ENCODE results near the gene PHF1. TPM values are rescaled to one million over a fixed set of nuclear protein-coding genes. Genes with fewer than 3 reads are reported as not detected.

Gene PHF1
- polyA plus RNA-seq, 3 donors, result 3.0 to 90.2 (median 3.5) TPM

DNA sequence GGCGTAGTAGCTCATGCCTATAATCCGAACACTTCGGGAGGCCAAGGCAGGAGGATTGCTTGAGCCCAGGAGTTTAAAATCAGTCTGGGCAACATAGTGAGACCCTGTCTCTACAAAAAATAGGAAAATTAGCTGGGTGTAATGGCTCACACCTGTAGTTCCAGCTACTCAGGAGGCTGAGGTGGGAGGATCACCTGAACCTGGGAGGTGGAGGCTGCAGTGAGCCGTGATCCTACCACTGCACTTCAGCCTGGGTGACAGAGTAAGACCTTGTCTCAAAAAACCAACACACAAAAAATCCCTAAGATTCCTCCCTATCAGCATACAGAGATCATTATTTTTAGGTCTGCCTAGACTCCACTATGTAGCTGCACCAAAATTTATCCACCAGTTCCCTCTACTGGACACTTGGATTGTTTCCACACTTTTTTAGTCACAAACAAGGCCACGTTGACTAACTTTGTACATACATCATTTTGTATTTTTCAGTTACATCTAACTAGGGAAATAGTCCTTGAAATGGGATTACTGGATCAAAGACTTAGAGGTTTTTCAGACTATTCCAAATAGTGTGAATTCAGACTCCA is 3.6 kb upstream of the PHF1 start:
- TF ChIP-seq CTCF (IDR thresholded peaks at IDR 0.05), result peak; percentile 19
- peaks cover 0 to 9% (median 0%) of the 10 kb centered on the region in 3 donors for H3K27me3 Mint-ChIP-seq (ENCODE audit: low read depth in 3 of 3)

GRCh38 chr6:33410050-33410710 is 634 bp upstream of the PHF1 start:
- peak overlapping the region; percentile 81 to 89 for H3K27ac ChIP-seq (ENCODE audit: low read depth in 1 of 2, low read length in 2 of 2)
- peak overlapping the region; percentile 68 to 94 (median 69) for H3K4me3 ChIP-seq (replicated peaks in 1 of 3; ENCODE audit: low read depth in 2 of 3, low read length in 3 of 3)
- peaks cover 22% of the 10 kb centered on the region for H3K4me1 Mint-ChIP-seq
- H3K36me3 ChIP-seq (replicated peaks in 1 of 2; ENCODE audit: control insufficient read depth in 1 of 2, insufficient read depth in 2 of 2, low read length in 2 of 2), result peaks cover 12 to 53% of the 10 kb centered on the region in 2 donors
- H3K4me1 ChIP-seq (ENCODE audit: control insufficient read depth in 1 of 2, insufficient read depth in 2 of 2, low read length in 2 of 2), result peaks cover 12 to 29% of the 10 kb centered on the region in 2 donors
- peaks cover 4% of the 10 kb centered on the region for H4K20me1 ChIP-seq (ENCODE audit: insufficient read depth, low read length)
- H3K4me3 Mint-ChIP-seq, result peak overlapping the region; percentile 82 to 95
- H3K27me3 ChIP-seq (ENCODE audit: control insufficient read depth in 2 of 2, insufficient read depth in 2 of 2, low read length in 2 of 2), result no peaks in the 10 kb centered on the region
- peak overlapping the region; percentile 92 for H3K4me2 ChIP-seq (replicated peaks; ENCODE audit: extremely low read depth, low read length, poor library complexity, severe bottlenecking)
- TF ChIP-seq CTCF (IDR thresholded peaks at IDR 0.05), result no peak
- intact Hi-C loops (cut with micrococcal nuclease), result loop anchor here in 1 of 2 donors (10.0 kb wide), 2 partner anchors 95 to 205 kb away; partner anchors contain the start of genes HSD17B8, RING1, RXRB and SLC39A7
- H3K9ac ChIP-seq (ENCODE audit: insufficient read depth, low read length, poor library complexity, severe bottlenecking), result peak overlapping the region; percentile 84
- peaks cover 7% of the 10 kb centered on the region for H3K79me2 ChIP-seq (ENCODE audit: insufficient read depth, low read length)
- H3K27ac Mint-ChIP-seq, result peak overlapping the region; percentile 94 to 97 (median 95)
- H3K9me3 ChIP-seq (replicated peaks in 1 of 2; ENCODE audit: control insufficient read depth in 1 of 2, insufficient read depth in 1 of 2, low read length in 2 of 2), result no peaks in the 10 kb centered on the region
- H2AFZ ChIP-seq (ENCODE audit: insufficient read depth, low read depth, low read length, poor library complexity, severe bottlenecking), result peak overlapping the region; percentile 85
- WGBS (ENCODE audit: insufficient coverage), result 0% methylated on average over 47 of the region's 65 CpGs
- H3K27me3 Mint-ChIP-seq (ENCODE audit: low read depth in 3 of 3), result peaks cover 0 to 3% (median 0%) of the 10 kb centered on the region in 3 donors
- H3K36me3 Mint-ChIP-seq, result peaks cover 44 to 49% of the 10 kb centered on the region in 2 donors
- no peaks in the 10 kb centered on the region for H3K9me3 Mint-ChIP-seq
- peak; percentile 96 to 98 (median 98) for DNase-seq

More for the DNA sequence above, 3.6 kb upstream of the PHF1 start:
- Histone ChIP-seq H3K4me1 (ENCODE audit: control insufficient read depth in 1 of 2, insufficient read depth in 2 of 2, low read length in 2 of 2) (peaks cover 12 to 20% of the 10 kb centered on the region in 2 donors), H3K9me3 (replicated peaks in 1 of 2; ENCODE audit: control insufficient read depth in 1 of 2, insufficient read depth in 1 of 2, low read length in 2 of 2) (no peaks in the 10 kb centered on the region), H2AFZ (ENCODE audit: insufficient read depth, low read depth, low read length, poor library complexity, severe bottlenecking) (no peak overlapping the region), H3K27ac (ENCODE audit: low read depth in 1 of 2, low read length in 2 of 2) (peak overlapping the region in 1 of 2 donors; percentile 89), H3K9ac (ENCODE audit: insufficient read depth, low read length, poor library complexity, severe bottlenecking) (no peak overlapping the region), H3K4me2 (replicated peaks; ENCODE audit: extremely low read depth, low read length, poor library complexity, severe bottlenecking) (no peak overlapping the region), H3K4me3 (replicated peaks in 1 of 3; ENCODE audit: low read depth in 2 of 3, low read length in 3 of 3) (no peak overlapping the region), H3K79me2 (ENCODE audit: insufficient read depth, low read length) (peaks cover 28% of the 10 kb centered on the region), H3K27me3 (ENCODE audit: control insufficient read depth in 2 of 2, insufficient read depth in 2 of 2, low read length in 2 of 2) (no peaks in the 10 kb centered on the region), H3K36me3 (replicated peaks in 1 of 2; ENCODE audit: control insufficient read depth in 1 of 2, insufficient read depth in 2 of 2, low read length in 2 of 2) (peaks cover 29 to 53% of the 10 kb centered on the region in 2 donors), H4K20me1 (ENCODE audit: insufficient read depth, low read length) (no peaks in the 10 kb centered on the region)
- Mint-ChIP-seq H3K4me3 (no peak overlapping the region), H3K9me3 (no peaks in the 10 kb centered on the region), H3K4me1 (peaks cover 11% of the 10 kb centered on the region), H3K27ac (peak overlapping the region in 5 of 7 donors; percentile 21 to 76 (median 59)), H3K36me3 (peaks cover 37 to 44% of the 10 kb centered on the region in 2 donors)
- WGBS (ENCODE audit: insufficient coverage), result 100% methylated on average over 3 of the region's 5 CpGs
- intact Hi-C loops (cut with micrococcal nuclease), result no loop called here
- DNase-seq, result no peak

All from CD14-positive monocyte (primary cell).